ENCODE results near the gene KAT6B.

DNA sequence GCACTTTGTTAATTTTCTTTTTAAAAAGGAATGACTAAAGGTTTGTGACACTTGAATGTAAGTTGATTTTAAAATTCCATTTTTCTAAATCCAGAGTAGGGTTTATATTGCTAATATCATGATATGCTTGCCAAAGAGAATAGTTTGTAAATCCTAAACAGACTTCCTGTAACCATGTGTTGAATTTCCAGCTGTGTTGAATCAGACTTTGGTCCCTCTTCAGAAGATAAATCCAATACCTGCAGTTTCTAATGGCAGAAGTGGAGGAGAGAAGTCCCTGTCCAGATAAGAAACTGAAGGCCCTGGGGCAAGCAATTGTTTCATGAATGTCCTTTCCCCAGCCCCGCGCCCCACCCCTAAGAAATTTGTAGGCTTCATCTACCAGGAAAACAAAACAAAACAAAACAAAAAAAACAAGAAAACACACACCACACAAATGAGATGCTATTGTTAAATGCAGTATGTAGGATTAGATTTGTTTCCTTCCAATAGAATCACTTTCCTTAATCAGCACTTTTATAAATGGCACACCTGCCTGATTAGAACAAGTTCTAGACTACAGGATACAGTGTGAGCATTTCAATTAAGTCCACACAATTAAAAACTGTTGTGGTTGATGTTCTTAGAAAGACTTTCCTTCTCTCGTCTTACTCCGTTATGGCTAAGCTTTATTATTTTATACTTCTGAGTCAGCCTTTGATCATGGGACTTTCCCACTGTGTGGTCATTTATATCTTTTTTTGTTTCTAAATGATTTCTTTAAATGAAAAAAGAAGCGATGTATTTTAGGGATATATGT, 122.8 kb downstream of the KAT6B start:
- TF ChIP-seq TAF1 (IDR thresholded peaks at IDR 0.05; ENCODE audit: borderline replicate concordance, insufficient read depth, low read length) (no peak), POLR2AphosphoS5 (IDR thresholded peaks at IDR 0.05; ENCODE audit: low read depth, low read length) (no peak), REST (IDR thresholded peaks at IDR 0.05; ENCODE audit: insufficient read depth in 1 of 2, low read depth in 2 of 2, low read length in 2 of 2) (no peak)
